ENCODE data around the gene SLC26A6. TPM values are rescaled to one million over a fixed set of nuclear protein-coding genes. Genes with fewer than 3 reads are reported as not detected.

Gene SLC26A6
- total RNA-seq, 1 experiment from 2014 or later, result 58.9 TPM

GRCh38 chr3:48628277-48629017 lies 6.8 kb downstream of the SLC26A6 start (continued):
- no peak for TF ChIP-seq PRDM15 (CRISPR knock-in tag; IDR thresholded peaks at IDR 0.05)
- no peak for TF ChIP-seq NFATC4 (CRISPR knock-in tag; IDR thresholded peaks at IDR 0.05)
- TF ChIP-seq ZNF281 (CRISPR knock-in tag; IDR thresholded peaks at IDR 0.05), result no peak
- TF ChIP-seq TCF7 (CRISPR knock-in tag; IDR thresholded peaks at IDR 0.05; ENCODE audit: low read depth), result no peak
- TF ChIP-seq ATF1 (CRISPR knock-in tag; IDR thresholded peaks at IDR 0.05), result no peak

GRCh38 chr3:48625600-48625999 lies 9.7 kb downstream of the SLC26A6 start:
- TF ChIP-seq E2F4 (CRISPR knock-in tag; IDR thresholded peaks at IDR 0.05; ENCODE audit: borderline replicate concordance, low read depth) (no peak), STAT6 (CRISPR knock-in tag; conservative IDR thresholded peaks at IDR 0.05; ENCODE audit: low read depth) (no peak), TEAD4 (CRISPR knock-in tag; IDR thresholded peaks at IDR 0.05) (no peak), ZNF219 (CRISPR knock-in tag; IDR thresholded peaks at IDR 0.05; ENCODE audit: borderline replicate concordance) (no peak), ZNF416 (CRISPR knock-in tag; IDR thresholded peaks at IDR 0.05) (no peak), ZNF512 (CRISPR knock-in tag; IDR thresholded peaks at IDR 0.05; ENCODE audit: borderline replicate concordance) (no peak), FOXJ3 (CRISPR knock-in tag; IDR thresholded peaks at IDR 0.05; ENCODE audit: borderline replicate concordance) (no peak), USF2 (CRISPR knock-in tag; IDR thresholded peaks at IDR 0.05) (no peak), TEAD1 (CRISPR knock-in tag; IDR thresholded peaks at IDR 0.05) (no peak), EMX1 (CRISPR knock-in tag; IDR thresholded peaks at IDR 0.05) (no peak)
- H3K36me3 Mint-ChIP-seq, result peaks cover 44% of the 10 kb centered on the region
- no peak overlapping the region for H3K4me3 Mint-ChIP-seq
- no peak for DNase-seq (ENCODE audit: low spot score)
- no peak for ATAC-seq
- ChIA-PET CTCF (interaction anchor here (1.7 to 5.5 kb wide), 2 partner anchors 10 to 16 kb away, joined by 4 to 44 read pairs; partner anchors contain the start of genes SLC26A6 and UQCRC1), POLR2A (interaction anchor here (1.1 kb wide), 1 partner anchor 537 kb away, joined by 4 read pairs; no protein-coding TSS in a partner anchor)
- no peak overlapping the region for H3K27ac Mint-ChIP-seq
- H3K4me1 Mint-ChIP-seq, result peaks cover 7% of the 10 kb centered on the region
- no peaks in the 10 kb centered on the region for H3K27me3 Mint-ChIP-seq (ENCODE audit: low read depth)
- no peaks in the 10 kb centered on the region for H3K9me3 Mint-ChIP-seq

All from WTC11 (cell line).